ENCODE results near the gene MCCC1.

The MCCC1 gene

DNA sequence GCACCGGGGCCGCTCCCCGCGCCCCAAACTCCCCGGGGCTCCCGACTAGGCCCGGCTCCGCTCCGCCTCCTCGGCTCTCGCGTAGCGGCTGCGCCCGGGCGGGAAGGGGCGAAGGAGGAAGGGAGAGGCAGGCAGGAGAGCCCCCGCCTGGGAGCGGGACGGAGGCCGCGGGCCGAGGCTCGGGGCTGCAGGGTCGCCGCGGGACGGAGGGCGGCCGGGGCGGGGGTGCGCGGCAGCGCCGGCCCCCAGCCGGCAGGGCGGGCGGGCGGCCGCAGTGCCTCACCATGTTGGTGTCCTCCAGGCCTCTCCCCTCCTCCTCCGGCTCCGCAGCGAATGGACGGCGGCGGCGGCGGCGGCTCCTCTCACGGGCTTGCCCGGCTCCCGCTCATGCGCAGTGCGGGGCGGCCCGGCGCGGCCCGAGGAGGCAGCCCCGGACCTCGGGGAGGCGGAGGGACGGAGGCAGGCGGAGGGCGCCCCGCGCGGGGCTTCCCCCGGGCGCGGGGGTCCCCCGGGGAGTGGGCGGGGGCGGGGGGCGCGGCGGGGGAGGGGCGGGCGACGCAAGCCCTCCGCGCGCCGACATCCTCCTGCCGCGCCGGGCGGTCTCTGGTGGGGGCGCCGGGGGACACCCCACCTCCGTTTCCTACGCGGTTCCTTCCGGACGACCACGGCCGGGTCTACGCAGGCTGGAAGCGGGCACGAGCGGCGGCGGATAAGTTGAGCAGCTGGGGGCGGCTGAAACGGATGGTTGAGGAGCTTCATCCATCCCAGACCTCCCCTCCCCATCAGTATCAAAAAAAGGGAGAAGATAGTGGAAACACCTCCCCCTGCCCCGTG lies 118.9 kb downstream of the MCCC1 start, which contains the start of gene DCUN1D1:
TSS of gene DCUN1D1 (minus strand) at position 335 of the 834 bp plus-strand sequence. CDS start at position 286, 49 bp downstream.
- DNase-seq (ENCODE audit: low spot score) = peak; percentile 88

DNA sequence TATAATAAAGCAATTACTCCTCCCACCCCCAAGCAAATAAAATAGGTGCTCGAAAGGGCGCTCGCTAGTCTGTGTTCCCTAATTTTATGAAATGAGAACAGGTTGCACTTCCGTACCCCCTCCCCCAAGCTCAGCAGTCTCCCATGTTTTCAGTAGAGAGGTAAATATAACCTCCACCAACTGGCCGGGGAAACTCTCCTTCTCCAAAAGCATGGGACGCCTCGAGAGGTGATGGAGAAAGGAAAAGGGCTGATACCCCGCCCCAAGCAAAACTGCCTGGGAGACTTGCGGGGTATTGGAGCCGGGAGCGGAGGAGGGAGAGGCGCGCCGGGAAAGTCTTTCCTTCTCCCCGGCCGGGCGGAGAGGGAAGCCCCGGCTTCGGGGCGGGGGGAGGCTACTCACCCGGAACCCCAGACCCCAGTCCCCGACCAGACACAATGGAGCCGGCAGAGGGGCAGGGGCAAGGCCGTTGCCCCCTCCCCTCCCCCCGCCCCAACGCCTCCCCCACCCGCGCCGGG lies 119.6 kb downstream of the MCCC1 start:
- peak; percentile 52 for DNase-seq (ENCODE audit: low spot score)

DNA sequence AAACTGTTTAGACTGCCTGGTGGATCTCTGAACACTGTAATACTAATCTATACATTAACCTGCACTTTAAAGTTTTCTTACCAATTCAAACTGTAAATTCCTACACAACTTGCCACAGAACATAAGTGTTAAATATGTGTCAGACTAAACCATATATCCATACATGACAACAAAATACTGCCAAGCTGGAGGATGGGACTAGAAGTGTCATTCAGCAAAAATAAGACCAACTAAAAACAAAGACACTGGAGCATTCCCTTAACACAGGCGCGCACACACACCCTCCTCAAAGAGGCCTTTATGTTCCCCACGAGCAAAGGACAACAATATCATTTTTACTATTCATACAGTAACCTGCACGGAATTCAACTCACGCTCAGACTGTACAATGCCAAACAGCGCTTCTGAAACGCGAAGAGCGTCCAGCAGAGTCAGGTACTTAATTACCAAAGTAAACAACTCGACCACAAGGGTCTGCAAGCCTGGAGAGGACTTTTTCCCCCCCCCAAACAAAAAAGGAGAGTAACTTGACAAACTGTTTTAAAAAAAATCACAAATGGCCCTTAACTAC lies 120.1 kb downstream of the MCCC1 start:
- DNase-seq (ENCODE audit: low spot score) = peak; percentile 58

DNA sequence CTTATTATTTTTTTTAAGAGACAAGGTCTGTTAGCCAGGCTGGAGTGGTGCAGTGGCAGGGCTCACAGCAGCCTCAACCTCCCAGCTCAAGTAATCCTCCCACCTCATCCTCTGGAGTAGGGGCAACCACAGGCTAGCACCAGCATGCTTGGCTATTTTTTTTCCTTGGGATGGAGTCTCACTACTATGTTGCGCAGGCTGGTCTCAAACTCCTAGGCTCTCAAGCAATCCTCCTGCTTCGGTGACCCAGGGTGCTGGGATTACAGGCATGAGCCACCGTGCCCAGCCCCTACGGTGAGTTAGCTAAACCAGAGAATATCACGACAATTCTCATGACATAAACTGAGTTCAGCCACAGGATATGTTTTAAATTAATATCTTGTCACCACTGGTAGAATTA lies 120.9 kb downstream of the MCCC1 start:
- DNase-seq (ENCODE audit: low spot score) = peak; percentile 57

DNA sequence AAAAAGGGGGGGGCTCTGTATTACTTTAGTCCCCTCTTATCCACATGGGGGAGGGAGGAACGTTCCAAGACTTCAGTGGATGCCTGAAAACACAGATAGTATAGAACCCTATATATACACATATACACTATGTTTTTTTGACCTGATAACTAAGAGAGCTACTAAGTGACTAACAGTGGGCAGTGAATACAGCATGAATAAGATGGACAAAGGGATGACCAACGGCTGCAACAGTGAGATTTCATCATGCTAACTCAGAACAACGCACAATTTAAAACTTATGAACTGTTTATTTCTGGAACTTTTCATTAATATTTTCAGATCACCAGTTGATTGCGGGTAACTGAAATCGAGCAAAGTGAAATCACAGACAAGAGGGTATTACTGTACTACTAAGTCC lies 126.2 kb downstream of the MCCC1 start:
- peak; percentile 6 for DNase-seq (ENCODE audit: low spot score)

DNA sequence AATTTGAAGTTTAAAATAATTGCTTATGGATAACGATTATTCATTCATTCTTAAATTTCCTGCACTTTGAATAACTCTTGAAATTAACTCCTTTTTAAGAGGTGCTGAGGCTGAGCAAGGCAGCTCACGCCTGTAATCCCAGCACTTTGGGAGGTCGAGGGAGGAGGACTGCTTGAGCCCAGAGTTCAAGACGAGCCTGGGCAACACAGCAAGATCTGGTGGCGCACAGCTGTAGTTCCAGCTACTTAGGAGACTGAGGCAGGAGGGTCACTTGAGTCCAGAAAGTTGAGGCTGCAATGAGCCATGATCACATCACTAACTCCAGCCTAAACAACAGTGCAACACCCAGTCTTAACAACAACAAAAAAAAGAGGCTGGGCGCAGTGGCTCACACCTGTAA lies 126.9 kb downstream of the MCCC1 start:
- DNase-seq (ENCODE audit: low spot score) = no peak

DNA sequence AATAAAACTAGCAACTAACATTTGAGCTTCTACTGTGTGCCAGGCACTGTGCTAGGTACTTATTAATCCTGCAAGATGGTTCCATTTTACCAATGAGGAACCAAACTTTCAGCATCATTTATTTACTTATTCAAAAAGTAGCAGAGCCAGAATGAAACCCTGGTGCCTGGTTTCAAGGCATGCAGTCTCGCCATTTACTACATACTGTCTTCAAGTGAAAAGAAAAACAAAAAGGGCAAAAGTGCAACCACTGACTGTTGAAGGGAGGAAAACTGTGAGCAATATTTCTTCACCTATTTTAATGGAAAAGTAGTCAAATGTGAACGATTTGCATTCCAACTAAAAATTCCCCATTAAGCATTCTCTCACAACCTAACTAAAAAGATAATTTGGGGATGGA lies 127.7 kb downstream of the MCCC1 start:
- no peak for DNase-seq (ENCODE audit: low spot score)

DNA sequence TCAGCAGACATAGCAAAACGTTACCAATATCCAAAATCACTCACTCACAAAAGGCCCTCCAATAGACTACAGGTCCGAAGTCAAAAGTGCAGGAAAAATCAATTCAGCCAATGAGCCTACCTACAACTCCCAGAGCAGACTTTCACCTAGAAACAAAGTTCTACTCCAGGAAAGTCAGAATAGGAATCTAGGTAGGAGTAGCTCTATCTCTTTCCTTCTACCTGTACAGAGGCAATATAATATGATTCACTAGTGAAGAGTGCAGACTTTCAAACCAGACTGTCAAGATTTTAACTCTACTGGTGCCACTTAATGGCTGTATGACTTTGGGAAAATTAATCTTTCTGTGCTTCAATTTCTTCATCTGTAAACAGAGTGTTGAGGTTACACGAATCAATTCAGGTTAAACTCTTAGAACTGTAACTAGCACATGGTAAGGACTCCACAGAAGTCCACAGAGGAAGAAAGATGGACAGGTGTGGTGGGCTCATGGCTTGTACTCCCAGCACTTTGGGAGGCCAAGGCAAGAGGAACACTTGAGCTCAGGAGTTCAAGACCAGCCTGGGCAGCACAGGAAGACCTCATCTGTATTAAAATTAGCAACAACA lies 128.4 kb downstream of the MCCC1 start:
- DNase-seq (ENCODE audit: low spot score) = no peak

DNA sequence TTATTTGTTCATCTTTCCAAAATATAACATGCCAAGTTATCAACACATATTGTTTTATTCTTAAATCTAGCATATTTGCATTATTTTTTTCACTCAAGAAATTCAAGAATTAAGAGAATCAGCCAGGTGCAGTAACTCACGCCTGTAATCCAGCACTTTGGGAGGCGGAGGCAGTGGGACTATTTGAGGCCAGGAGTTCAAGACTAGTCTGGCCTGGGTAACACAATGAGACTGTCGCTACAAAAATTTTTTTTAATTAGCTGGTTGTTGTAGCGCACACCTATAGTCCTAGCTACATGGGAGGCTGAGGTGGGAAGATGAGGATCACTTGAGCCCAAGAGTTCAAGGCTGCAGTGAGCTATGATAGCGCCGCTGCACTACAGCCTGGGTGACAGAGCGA lies 129.4 kb downstream of the MCCC1 start:
- DNase-seq (ENCODE audit: low spot score) = no peak

DNA sequence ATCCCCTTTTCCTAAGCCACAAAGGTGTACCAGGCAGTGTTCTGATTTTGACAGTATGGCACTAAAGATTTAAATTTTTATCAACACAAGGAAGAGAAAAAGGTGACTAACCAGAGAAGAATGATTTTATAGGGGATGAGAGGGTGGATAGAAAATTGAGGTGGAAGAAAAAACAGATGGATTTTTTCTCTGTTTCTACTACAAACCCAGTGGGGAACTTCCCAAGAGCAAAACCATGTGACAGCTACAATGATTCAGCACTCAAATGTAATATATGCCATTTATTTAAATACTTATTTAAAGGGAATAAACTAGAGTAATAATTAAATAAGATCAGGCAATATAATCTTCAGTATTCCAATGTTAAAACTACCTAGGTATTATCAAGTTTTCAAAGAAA lies 130.0 kb downstream of the MCCC1 start:
- peak; percentile 51 for DNase-seq (ENCODE audit: low spot score)

DNA sequence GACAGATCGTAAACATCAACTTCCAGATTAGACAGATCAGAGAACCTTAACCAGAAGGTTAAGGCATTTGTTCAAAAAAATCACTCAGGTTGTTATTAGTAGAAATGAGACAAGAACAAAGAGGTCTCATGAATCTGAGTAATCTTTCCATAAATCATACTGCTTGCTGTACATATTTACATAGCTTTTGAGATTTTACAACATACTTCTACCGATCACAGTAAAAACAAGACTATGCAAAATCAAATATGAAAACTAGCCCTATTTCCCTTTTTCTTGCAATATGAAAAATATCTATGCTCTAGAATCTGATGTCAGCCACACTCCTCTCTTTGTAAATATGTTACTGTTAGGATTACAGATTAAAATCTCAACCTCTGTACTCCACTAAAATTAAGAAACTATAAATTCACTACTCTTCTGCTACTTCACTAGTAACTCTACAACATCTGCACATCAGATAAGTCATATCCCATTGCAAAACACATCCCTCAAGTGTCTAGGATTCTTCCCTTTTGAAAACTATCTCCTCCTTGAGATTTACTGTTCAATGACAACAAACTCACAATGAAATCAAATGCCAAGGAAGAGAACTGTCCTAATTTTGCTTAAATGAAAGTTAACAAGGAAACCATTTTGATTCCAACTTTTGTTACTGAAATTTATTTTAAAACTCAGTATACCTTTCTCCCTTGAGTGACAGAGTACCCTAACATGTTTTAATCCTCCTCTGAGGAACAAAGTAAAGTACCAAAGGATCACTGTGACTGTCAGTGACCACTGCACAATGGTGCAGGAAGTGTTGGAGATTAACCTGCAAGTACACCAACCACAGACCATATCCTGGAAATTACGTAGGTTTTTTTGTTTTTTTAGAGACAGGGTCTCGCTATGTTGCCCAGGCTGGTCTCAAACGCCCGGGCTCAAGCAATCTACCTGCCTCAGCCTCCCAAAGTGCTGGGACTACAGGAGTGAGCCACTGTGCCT lies 131.8 kb downstream of the MCCC1 start:
- no peak for DNase-seq (ENCODE audit: low spot score)

DNA sequence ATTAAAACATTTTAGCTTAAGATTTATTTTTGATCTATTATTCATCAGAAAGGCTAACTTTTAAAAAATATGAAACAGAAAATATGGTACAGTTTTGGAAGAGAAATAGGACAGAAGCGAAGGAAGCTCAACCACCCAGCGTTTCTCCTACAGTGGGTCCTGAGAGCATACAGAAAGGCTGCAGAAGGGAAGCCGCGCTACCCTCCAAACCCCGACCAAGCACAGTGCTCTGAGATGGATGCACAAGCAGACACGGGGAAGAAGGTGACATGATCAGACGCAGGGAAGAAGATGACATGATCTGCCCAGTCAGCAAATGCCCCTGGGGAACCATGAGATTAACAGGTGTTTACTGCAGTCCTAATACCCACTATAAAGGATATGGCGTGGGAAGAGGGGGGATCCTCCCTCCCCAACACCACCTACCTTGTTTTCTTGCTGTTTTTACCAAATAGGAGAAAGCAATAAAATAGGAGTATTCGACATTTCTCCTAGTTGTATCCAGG lies 133.4 kb downstream of the MCCC1 start:
- DNase-seq (ENCODE audit: low spot score) = no peak

All from hematopoietic multipotent progenitor cell treated with erythropoietin and hydrocortisone succinate and interleukin-3 and kit ligand, for 15 days (in vitro differentiated cells).